ENCODE results near the gene SLBP.

DNA sequence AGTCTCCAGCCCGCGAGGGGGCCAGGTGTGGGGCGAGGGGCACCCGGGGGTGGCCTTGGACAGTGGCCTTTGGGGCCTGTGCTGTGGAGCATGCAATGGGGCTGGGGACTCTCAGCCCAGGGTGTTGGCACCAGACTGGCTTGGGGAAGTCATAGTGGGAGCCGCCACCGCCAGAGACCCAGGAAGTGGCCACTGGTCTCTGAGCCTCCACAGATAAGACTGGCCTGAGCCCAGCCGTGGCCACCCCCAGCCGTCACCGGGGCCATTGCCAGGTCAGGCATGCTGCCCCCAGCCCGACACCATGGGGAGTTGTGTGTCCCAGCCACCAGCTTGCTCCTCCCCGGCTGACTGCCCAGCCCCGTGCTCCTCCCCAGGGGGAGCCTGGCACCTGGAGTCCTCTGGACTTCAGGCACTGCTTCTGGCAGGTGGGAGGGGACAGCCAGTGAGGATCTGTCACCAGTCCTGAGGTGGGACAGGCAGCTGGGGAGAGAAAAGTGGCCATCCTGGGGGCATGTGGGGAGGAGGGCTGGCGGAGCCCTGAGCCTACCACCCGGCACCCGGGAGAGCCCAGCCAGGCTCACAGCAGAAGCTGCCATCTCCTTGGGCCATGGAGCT lies 41.7 kb upstream of the SLBP start:
- TF ChIP-seq, protein P1, sequence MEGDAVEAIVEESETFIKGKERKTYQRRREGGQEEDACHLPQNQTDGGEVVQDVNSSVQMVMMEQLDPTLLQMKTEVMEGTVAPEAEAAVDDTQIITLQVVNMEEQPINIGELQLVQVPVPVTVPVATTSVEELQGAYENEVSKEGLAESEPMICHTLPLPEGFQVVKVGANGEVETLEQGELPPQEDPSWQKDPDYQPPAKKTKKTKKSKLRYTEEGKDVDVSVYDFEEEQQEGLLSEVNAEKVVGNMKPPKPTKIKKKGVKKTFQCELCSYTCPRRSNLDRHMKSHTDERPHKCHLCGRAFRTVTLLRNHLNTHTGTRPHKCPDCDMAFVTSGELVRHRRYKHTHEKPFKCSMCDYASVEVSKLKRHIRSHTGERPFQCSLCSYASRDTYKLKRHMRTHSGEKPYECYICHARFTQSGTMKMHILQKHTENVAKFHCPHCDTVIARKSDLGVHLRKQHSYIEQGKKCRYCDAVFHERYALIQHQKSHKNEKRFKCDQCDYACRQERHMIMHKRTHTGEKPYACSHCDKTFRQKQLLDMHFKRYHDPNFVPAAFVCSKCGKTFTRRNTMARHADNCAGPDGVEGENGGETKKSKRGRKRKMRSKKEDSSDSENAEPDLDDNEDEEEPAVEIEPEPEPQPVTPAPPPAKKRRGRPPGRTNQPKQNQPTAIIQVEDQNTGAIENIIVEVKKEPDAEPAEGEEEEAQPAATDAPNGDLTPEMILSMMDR (IDR thresholded peaks at IDR 0.05; ENCODE audit: extremely low read depth in 1 of 2, insufficient read depth in 1 of 2, low read depth in 1 of 2, low read length in 2 of 2), result no peak
- TF ChIP-seq POLR2AphosphoS5 (IDR thresholded peaks at IDR 0.05; ENCODE audit: insufficient read depth, low read depth, low read length) (no peak), EZH2 (IDR thresholded peaks at IDR 0.05; ENCODE audit: borderline replicate concordance, low read depth, low read length, severe bottlenecking) (no peak), POLR2A (IDR thresholded peaks at IDR 0.05; ENCODE audit: low read depth, low read length) (no peak), MYC (IDR thresholded peaks at IDR 0.05; ENCODE audit: low read depth, low read length) (no peak), GATA2 (IDR thresholded peaks at IDR 0.05; ENCODE audit: insufficient read depth, insufficient read length, low read depth, low read length) (no peak), MAX (IDR thresholded peaks at IDR 0.05; ENCODE audit: insufficient read depth, insufficient read length) (no peak), JUN (IDR thresholded peaks at IDR 0.05; ENCODE audit: borderline replicate concordance, insufficient read depth, insufficient read length, low read depth) (no peak), FOS (IDR thresholded peaks at IDR 0.05; ENCODE audit: borderline replicate concordance, insufficient read depth, low read length) (no peak)

Measured in endothelial cell of umbilical vein (primary cell).